ENCODE results near the gene PMPCA. TPM values are rescaled to one million over a fixed set of nuclear protein-coding genes. Genes with fewer than 3 reads are reported as not detected.

The PMPCA gene
- total RNA-seq, 1 experiment from 2014 or later, result 54.9 TPM

GRCh38 chr9:136463578-136463977 lies 53.1 kb downstream of the PMPCA start:
- POLR2A ChIA-PET (ENCODE audit: unreplicated experiment), result no interaction called here
- CTCF ChIA-PET, result no interaction called here
- ATAC-seq, result no peak
- TF ChIP-seq CTCF (conservative IDR thresholded peaks at IDR 0.05; ENCODE audit: low read depth, low read length) (no peak), EZH2phosphoT487 (IDR thresholded peaks at IDR 0.05; ENCODE audit: borderline replicate concordance, low read length) (no peak), EZH2 (IDR thresholded peaks at IDR 0.05; ENCODE audit: low read length, unreplicated experiment) (no peak)
- no peak overlapping the region for H3K27ac ChIP-seq (ENCODE audit: low read length)
- H3F3A ChIP-seq (ENCODE audit: low read length, unreplicated experiment), result no peaks in the 10 kb centered on the region
- H2AFZ ChIP-seq (ENCODE audit: low read length), result no peak overlapping the region
- no peaks in the 10 kb centered on the region for H3K9me2 ChIP-seq (replicated peaks; ENCODE audit: low read length)
- H3K4me2 ChIP-seq (ENCODE audit: low read length), result no peak overlapping the region
- H3K4me3 ChIP-seq (ENCODE audit: low read length), result no peak overlapping the region
- no peak for DNase-seq
- H3K9me3 ChIP-seq (ENCODE audit: low read length), result no peaks in the 10 kb centered on the region
- H3K79me2 ChIP-seq (ENCODE audit: low read length), result no peaks in the 10 kb centered on the region
- H3K36me3 ChIP-seq (ENCODE audit: low read depth, low read length), result peaks cover 26% of the 10 kb centered on the region
- intact Hi-C loops (cut with micrococcal nuclease), result no loop called here
- no peaks in the 10 kb centered on the region for H3K4me1 ChIP-seq (ENCODE audit: insufficient read depth, low read length)
- no TSS peak for BruUV-seq (replicated peaks)
- no peak overlapping the region for H3K9ac ChIP-seq (ENCODE audit: low read length)
- no peaks in the 10 kb centered on the region for H4K20me1 ChIP-seq (ENCODE audit: low read length)
- H3K27me3 ChIP-seq (ENCODE audit: low read length), result no peaks in the 10 kb centered on the region

GRCh38 chr9:136464241-136464640 lies 53.8 kb downstream of the PMPCA start:
- intact Hi-C loops (cut with micrococcal nuclease), result no loop called here
- ATAC-seq (no peak), DNase-seq (no peak)
- POLR2A ChIA-PET (ENCODE audit: unreplicated experiment), result no interaction called here
- no peaks in the 10 kb centered on the region for H3K9me3 ChIP-seq (ENCODE audit: low read length)
- H2AFZ ChIP-seq (ENCODE audit: low read length), result no peak overlapping the region
- no peaks in the 10 kb centered on the region for H4K20me1 ChIP-seq (ENCODE audit: low read length)
- no peak overlapping the region for H3K9ac ChIP-seq (ENCODE audit: low read length)
- no peaks in the 10 kb centered on the region for H3K79me2 ChIP-seq (ENCODE audit: low read length)
- H3K4me1 ChIP-seq (ENCODE audit: insufficient read depth, low read length), result no peaks in the 10 kb centered on the region
- CTCF ChIA-PET, result no interaction called here
- H3F3A ChIP-seq (ENCODE audit: low read length, unreplicated experiment), result no peaks in the 10 kb centered on the region
- H3K4me2 ChIP-seq (ENCODE audit: low read length), result no peak overlapping the region
- no TSS peak for BruUV-seq (replicated peaks)
- H3K27ac ChIP-seq (ENCODE audit: low read length), result no peak overlapping the region
- TF ChIP-seq EZH2 (IDR thresholded peaks at IDR 0.05; ENCODE audit: low read length, unreplicated experiment) (no peak), EZH2phosphoT487 (IDR thresholded peaks at IDR 0.05; ENCODE audit: borderline replicate concordance, low read length) (no peak), CTCF (conservative IDR thresholded peaks at IDR 0.05; ENCODE audit: low read depth, low read length) (no peak)
- H3K4me3 ChIP-seq (ENCODE audit: low read length), result no peak overlapping the region
- no peaks in the 10 kb centered on the region for H3K9me2 ChIP-seq (replicated peaks; ENCODE audit: low read length)
- peaks cover 22% of the 10 kb centered on the region for H3K36me3 ChIP-seq (ENCODE audit: low read depth, low read length)
- H3K27me3 ChIP-seq (ENCODE audit: low read length), result no peaks in the 10 kb centered on the region

- POLR2A ChIA-PET (ENCODE audit: unreplicated experiment), result no interaction called here
- Histone ChIP-seq H3K9me2 (replicated peaks; ENCODE audit: low read length) (no peaks in the 10 kb centered on the region), H3K27ac (ENCODE audit: low read length) (no peak overlapping the region), H3K9ac (ENCODE audit: low read length) (no peak overlapping the region), H3F3A (ENCODE audit: low read length, unreplicated experiment) (no peaks in the 10 kb centered on the region), H3K4me3 (ENCODE audit: low read length) (no peak overlapping the region), H3K79me2 (ENCODE audit: low read length) (0 out of 2 replicates have a peak, but pooled peaks cover 8% of the 10 kb centered on the region), H3K36me3 (ENCODE audit: low read depth, low read length) (peaks cover 17% of the 10 kb centered on the region), H2AFZ (ENCODE audit: low read length) (no peak overlapping the region), H3K4me1 (ENCODE audit: insufficient read depth, low read length) (no peaks in the 10 kb centered on the region), H4K20me1 (ENCODE audit: low read length) (no peaks in the 10 kb centered on the region), H3K9me3 (ENCODE audit: low read length) (no peaks in the 10 kb centered on the region), H3K4me2 (ENCODE audit: low read length) (no peak overlapping the region), H3K27me3 (ENCODE audit: low read length) (no peaks in the 10 kb centered on the region)
- BruUV-seq (replicated peaks), result no TSS peak
- no peak for TF ChIP-seq CTCF (conservative IDR thresholded peaks at IDR 0.05; ENCODE audit: low read depth, low read length)
- no peak for TF ChIP-seq EZH2 (IDR thresholded peaks at IDR 0.05; ENCODE audit: low read length, unreplicated experiment)
- no peak for TF ChIP-seq EZH2phosphoT487 (IDR thresholded peaks at IDR 0.05; ENCODE audit: borderline replicate concordance, low read length)
- DNase-seq (no peak), ATAC-seq (no peak)
- CTCF ChIA-PET, result no interaction called here
- intact Hi-C loops (cut with micrococcal nuclease), result no loop called here
These were observed 55.2 kb downstream of the PMPCA start for GRCh38 chr9:136465500-136466154.
